RWPE1 (cell line): ENCODE results near the gene MPC1.

Experiments
- CTCF ChIA-PET: fragments of 350-600 bp; sonication (Branson Sonifier 250); formaldehyde crosslinking; extraction: SDS; loops from one replicate; lab custom pipeline; 2021; lab: Yijun Ruan, JAX
- POLR2A ChIA-PET: fragments of 400-600 bp; formaldehyde crosslinking; extraction: SDS; loops from one replicate; lab custom pipeline; 2020; ENCODE audit warnings: antibody characterized with exemption; ENCODE audit not compliant: low non-redundant PET; lab: Yijun Ruan, JAX
- DNase-seq: peaks from one replicate; pipeline ENCODE4 v3.0.0; 2012; ENCODE audit warnings: low spot score
- H3K27ac ChIP-seq: fragments of 450-650 bp; 2 replicates; pipeline ENCODE4 v1.5.1; 2017
- CTCF ChIP-seq: fragments of 450-650 bp; conservative IDR thresholded peaks from 2 replicates; pipeline ENCODE4 v1.5.1; 2017; ENCODE audit warnings: low read depth, mild to moderate bottlenecking

MPC1 gene

GRCh38 chr6:166318227-166318626 lies 64.5 kb downstream of the MPC1 start:
- no peak for DNase-seq
- POLR2A ChIA-PET = no interaction called here
- no peak overlapping the region for H3K27ac ChIP-seq
- CTCF ChIA-PET = interaction anchor here (1.2 kb wide), 1 partner anchor 63 kb away, joined by 3 read pairs; no protein-coding TSS in a partner anchor
- TF ChIP-seq CTCF = no peak

- no peak for DNase-seq
- ChIA-PET POLR2A (no interaction called here), CTCF (interaction anchor here (1.2 kb wide), 1 partner anchor 64 kb away, joined by 3 read pairs; no protein-coding TSS in a partner anchor)
- no peak for TF ChIP-seq CTCF
- no peak overlapping the region for H3K27ac ChIP-seq
Measured at GRCh38 chr6:166317261-166318212, 65.2 kb downstream of the MPC1 start.

GRCh38 chr6:166315436-166315835 lies 67.3 kb downstream of the MPC1 start:
- H3K27ac ChIP-seq = no peak overlapping the region
- ChIA-PET CTCF (no interaction called here), POLR2A (no interaction called here)
- no peak for DNase-seq
- no peak for TF ChIP-seq CTCF
